Measurements from ENCODE around the gene GPX6.

GRCh38 chr6:28506807-28507475, 8.7 kb downstream of the GPX6 start:
- TF ChIP-seq, protein P1, sequence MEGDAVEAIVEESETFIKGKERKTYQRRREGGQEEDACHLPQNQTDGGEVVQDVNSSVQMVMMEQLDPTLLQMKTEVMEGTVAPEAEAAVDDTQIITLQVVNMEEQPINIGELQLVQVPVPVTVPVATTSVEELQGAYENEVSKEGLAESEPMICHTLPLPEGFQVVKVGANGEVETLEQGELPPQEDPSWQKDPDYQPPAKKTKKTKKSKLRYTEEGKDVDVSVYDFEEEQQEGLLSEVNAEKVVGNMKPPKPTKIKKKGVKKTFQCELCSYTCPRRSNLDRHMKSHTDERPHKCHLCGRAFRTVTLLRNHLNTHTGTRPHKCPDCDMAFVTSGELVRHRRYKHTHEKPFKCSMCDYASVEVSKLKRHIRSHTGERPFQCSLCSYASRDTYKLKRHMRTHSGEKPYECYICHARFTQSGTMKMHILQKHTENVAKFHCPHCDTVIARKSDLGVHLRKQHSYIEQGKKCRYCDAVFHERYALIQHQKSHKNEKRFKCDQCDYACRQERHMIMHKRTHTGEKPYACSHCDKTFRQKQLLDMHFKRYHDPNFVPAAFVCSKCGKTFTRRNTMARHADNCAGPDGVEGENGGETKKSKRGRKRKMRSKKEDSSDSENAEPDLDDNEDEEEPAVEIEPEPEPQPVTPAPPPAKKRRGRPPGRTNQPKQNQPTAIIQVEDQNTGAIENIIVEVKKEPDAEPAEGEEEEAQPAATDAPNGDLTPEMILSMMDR (IDR thresholded peaks at IDR 0.05; ENCODE audit: poor library complexity): no peak
- TF ChIP-seq EZH2phosphoT487 (IDR thresholded peaks at IDR 0.05; ENCODE audit: low read depth, severe bottlenecking, unreplicated experiment) (no peak), EZH2 (IDR thresholded peaks at IDR 0.05; ENCODE audit: borderline replicate concordance) (no peak)

Measured in hepatocyte (in vitro differentiated cells).